ENCODE results near the gene RASD1.

DNA sequence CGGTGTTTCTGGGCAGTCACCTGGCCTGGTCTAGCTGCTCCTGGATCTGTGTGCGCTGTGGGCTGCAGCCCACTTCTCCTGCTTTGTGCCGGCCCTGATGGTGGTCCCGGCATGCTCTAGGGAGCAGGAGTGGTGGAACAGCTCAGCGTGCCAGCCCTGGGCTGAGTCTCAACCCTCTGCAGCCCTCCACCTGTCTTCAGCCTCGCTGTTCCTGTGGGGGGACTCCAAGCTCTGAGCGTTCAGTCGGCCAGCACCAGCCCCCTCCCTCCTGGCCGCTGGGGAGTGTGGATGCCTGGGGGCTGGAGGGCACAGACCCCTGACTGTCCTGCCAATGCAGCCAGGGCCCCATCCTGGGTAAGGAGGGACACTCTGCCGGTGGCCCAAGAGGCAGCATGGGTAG is 23.7 kb upstream of the RASD1 start:
- TF ChIP-seq USF2 (IDR thresholded peaks at IDR 0.05; ENCODE audit: borderline replicate concordance, low read depth, low read length) (no peak), POLR2AphosphoS5 (IDR thresholded peaks at IDR 0.05; ENCODE audit: low read depth, low read length) (no peak), SIN3A (IDR thresholded peaks at IDR 0.05; ENCODE audit: borderline replicate concordance, low read depth, low read length) (no peak), MEF2A (IDR thresholded peaks at IDR 0.05; ENCODE audit: borderline replicate concordance, low read depth) (no peak), GABPA (IDR thresholded peaks at IDR 0.05; ENCODE audit: low read depth) (no peak), SMC3 (IDR thresholded peaks at IDR 0.05; ENCODE audit: low read depth, low read length) (no peak), EZH2phosphoT487 (IDR thresholded peaks at IDR 0.05; ENCODE audit: borderline replicate concordance, low read depth) (no peak), MXI1 (IDR thresholded peaks at IDR 0.05; ENCODE audit: low read depth, low read length) (no peak), RCOR1 (IDR thresholded peaks at IDR 0.05; ENCODE audit: low read length) (no peak)
- TF ChIP-seq, protein P1, sequence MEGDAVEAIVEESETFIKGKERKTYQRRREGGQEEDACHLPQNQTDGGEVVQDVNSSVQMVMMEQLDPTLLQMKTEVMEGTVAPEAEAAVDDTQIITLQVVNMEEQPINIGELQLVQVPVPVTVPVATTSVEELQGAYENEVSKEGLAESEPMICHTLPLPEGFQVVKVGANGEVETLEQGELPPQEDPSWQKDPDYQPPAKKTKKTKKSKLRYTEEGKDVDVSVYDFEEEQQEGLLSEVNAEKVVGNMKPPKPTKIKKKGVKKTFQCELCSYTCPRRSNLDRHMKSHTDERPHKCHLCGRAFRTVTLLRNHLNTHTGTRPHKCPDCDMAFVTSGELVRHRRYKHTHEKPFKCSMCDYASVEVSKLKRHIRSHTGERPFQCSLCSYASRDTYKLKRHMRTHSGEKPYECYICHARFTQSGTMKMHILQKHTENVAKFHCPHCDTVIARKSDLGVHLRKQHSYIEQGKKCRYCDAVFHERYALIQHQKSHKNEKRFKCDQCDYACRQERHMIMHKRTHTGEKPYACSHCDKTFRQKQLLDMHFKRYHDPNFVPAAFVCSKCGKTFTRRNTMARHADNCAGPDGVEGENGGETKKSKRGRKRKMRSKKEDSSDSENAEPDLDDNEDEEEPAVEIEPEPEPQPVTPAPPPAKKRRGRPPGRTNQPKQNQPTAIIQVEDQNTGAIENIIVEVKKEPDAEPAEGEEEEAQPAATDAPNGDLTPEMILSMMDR (IDR thresholded peaks at IDR 0.05) = no peak
- TF ChIP-seq, protein P2, sequence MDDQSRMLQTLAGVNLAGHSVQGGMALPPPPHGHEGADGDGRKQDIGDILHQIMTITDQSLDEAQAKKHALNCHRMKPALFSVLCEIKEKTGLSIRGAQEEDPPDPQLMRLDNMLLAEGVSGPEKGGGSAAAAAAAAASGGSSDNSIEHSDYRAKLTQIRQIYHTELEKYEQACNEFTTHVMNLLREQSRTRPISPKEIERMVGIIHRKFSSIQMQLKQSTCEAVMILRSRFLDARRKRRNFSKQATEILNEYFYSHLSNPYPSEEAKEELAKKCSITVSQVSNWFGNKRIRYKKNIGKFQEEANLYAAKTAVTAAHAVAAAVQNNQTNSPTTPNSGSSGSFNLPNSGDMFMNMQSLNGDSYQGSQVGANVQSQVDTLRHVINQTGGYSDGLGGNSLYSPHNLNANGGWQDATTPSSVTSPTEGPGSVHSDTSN (IDR thresholded peaks at IDR 0.05) = no peak

Data from SK-N-SH (cell line).